GM18951 (cell line): ENCODE data around the gene GSTM1.
"Not testable (repeated sequence)": the region's sequence is repeated elsewhere in the genome, so short reads cannot be mapped to it uniquely, and the experiment has no call there.

Source experiments
- POLR2A ChIP-seq: IDR thresholded peaks from 4 replicates; pipeline ENCODE4 v1.6.1; 2011; ENCODE audit warnings: mild to moderate bottlenecking; ENCODE audit not compliant: insufficient read length, insufficient read depth; ENCODE audit errors: extremely low read depth
- in situ Hi-C: fragments of 300-500 bp; cut with MboI; formaldehyde crosslinking; loops from one replicate; pipeline ENCODE4 v1.12.0; 2022; ENCODE audit warnings: low sequenced_read_pairs, mixed read lengths, inconsistent platforms; ENCODE audit not compliant: unreplicated experiment

GSTM1 gene

DNA sequence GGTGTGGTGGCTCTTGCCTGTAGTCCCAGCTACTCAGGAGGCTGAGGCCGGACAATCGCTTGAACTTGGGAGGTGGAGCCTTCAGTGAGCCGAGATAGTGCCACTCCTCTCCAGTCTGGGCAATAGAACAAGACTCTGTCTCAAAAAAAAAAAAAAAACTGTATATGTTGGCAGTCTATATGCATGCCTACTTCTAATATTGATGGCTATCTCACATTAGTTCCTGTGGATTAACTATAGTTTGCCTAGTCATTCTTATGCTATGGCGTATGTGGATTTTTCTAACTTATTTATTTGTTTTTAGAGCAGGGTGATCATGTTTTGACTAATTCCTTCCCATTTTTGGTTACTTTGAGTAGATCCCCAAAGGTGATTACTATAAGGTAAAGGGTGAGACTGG lies 9.4 kb downstream of the GSTM1 start:
- in situ Hi-C loops, result no loop called here
- TF ChIP-seq POLR2A, result no peak

DNA sequence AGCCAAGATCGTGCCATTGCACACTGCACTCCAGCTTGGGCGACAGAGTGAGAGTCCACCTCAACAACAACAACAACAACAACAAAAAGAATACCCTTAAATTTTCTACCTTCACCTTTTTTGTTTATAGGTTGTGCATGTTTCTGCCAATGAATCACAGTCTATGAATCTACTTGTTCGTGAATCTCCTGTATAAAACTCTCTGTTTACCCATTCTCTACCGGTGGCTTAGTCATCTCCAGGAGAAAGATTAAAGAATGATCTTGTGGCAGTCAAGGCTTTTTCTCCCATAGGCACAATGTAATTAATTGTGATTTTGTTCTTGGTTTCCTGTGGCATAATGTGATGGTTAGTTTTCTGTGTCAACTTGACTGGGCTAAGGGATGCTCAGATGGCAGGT lies 10.2 kb downstream of the GSTM1 start:
- in situ Hi-C loops, result not testable (repeated sequence)

DNA sequence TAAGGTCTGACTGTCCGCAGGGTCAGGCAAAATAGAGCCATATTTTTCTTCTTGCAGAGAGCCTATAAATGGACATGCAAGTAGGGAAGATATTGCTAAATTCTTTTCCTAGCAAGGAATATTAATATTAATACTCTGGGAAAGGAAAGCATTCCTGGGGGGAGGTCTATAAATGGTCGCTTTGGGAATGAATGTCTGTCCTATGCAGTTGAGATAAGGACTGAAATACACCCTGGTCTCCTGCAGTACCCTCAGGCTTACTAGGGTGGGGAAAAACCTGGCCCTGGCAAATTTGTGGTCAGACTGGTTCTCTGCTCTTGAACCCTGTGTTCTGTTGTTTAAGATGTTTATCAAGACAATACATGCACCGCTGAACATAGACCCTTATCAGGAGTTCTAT lies 15.3 kb downstream of the GSTM1 start:
- in situ Hi-C loops, result not testable (repeated sequence)

DNA sequence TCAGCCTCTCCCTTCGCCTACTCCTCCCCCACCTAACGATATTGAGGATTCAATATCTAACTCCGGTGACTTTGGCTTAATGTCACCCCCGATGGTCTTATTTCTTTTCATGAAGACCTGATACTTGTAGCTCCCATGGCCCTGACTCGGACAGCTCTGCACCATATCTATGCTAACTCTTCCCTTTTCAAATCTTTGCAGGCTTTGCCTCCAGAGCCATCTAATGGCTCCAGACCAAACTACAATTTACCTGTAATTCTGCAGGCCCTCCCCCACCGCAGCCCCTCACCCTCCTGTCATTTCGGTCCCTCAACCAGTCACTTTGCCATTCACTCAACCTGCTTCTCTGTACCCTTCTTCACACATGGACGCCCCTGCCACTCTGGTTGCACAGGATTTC lies 16.6 kb downstream of the GSTM1 start:
- no peak for TF ChIP-seq POLR2A
- in situ Hi-C loops, result no loop called here

DNA sequence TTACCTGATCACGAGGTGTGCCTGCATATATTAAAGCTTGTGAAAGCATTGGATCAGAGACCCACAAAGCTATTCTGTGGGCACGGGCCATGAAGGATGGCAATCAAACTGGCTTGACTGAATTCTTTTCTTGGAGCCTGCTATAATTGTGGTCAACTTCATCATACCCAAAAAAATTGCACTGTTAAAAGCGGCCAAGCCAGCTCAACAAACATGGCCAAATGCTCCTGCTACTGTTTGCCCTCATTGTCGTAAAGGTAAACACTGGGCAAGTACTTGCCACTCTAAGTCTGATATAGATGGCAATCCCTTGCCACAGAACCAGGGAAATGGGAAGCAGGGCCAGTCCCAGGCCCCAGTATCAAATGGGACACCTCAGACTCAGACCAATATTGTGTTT lies 17.8 kb downstream of the GSTM1 start:
- in situ Hi-C loops, result no loop called here
- TF ChIP-seq POLR2A, result no peak

DNA sequence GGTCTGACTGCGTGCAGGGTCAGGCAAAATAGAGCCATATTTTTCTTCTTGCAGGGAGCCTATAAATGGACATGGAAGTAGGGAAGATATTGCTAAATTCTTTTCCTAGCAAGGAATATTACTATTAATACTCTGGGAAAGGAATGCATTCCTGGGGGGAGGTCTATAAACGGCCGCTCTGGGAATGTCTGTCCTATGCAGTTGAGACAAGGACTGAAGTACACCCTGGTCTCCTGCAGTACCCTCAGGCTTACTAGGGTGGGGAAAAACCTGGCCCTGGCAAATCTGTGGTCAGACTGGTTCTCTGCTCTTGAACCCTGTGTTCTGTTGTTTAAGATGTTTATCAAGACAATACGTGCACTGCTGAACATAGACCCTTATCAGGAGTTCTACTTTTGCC lies 21.3 kb downstream of the GSTM1 start:
- in situ Hi-C loops, result not testable (repeated sequence)

DNA sequence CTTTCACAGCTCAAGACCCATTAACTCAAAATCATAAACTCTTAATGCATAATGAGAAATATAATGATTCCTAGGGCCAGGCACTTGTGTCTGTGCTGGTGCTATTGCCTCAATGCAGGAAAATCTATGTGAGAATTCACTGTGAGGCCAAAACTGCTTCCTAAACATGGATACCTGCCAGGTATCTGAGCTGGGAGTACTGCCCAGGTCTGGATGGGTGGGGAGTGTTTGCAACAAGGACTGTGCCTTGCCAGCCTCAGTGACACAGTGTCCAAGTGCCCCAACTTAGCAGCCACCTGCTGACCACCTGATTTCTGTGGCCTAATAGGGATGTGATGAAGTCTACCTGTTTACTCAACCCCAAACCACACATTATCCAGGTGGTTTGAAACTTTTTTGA lies 22.2 kb downstream of the GSTM1 start:
- in situ Hi-C loops, result not testable (repeated sequence)

DNA sequence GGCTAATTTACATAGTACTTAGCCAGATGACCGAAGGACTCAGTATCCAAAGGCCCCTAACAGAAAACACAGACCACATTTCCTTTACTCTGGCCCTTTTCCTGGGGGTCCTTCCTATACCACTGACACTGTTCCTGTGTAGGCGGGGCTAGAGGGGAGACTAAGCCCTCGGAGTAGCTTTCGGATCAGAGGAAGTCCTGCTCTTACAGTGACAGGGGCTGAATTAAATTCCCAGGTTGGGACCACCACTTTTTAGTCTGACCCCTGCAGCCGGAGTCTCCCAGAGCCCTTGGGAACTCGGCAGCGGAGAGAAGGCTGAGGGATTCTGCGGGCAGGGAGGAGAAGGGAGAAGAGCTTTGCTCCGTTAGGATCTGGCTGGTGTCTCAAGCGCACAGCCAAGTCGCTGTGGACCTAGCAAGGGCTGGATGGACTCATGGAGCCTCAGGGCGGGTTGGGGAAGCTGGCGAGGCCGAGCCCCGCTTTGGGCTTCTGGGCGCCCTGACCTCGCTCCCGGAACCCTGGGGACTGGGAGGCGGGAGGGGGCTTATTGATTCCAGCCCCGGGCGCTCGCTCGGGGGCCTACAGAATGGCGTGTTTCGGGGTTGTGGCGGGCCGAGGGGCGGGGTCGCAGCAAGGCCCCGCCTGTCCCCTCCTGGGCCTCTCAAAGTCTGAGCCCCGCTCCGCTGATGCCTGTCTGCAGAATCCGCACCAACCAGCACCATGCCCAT lies 24.1 kb downstream of the GSTM1 start, which contains the start of gene GSTM5:
Gene GSTM5, plus strand, starts transcription at position 659 of the 728 bp plus-strand sequence. Its CDS starts 62 bp downstream, at position 721.
- in situ Hi-C loops, result not testable (repeated sequence)

DNA sequence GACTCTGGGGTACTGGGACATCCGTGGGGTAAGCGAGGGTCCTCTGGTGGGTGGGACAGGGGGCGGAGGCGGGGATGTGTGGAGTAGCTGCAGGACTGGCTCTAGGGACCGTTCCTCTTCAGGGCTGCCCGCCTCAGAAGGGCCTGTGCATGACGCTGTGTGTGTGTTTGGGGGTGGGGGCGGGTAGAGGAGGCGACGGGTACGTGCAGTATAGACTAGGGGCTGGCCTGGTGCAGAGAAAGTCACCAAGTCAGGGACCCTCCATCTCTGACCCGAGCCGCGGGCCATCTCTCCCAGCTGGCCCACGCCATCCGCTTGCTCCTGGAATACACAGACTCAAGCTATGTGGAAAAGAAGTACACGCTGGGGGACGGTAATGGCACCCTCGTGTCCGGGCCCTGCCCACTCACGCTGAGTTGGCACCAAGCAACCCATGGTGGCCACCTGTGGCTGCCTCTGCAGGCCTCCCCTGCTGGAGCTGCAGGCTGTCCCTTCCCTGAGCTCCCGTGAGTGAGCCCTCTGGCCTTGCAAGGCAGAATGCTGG lies 24.8 kb downstream of the GSTM1 start:
- TF ChIP-seq POLR2A, result no peak
- in situ Hi-C loops, result no loop called here

DNA sequence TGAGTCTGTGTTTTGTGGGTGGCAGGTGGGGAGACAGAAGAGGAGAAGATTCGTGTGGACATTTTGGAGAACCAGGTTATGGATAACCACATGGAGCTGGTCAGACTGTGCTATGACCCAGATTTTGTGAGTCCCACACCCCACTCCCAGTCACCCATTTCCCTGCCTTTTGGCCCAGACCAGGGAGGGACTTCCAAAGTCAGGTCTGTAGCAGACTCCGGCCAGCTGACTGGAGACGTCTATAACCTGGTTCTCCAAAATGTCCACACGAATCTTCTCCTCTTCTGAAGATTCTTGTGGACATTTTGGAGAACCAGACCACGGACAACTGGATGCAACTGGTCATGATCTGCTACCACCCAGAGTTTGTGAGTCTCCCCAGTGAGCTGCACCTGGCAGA lies 26.0 kb downstream of the GSTM1 start:
- in situ Hi-C loops, result no loop called here

DNA sequence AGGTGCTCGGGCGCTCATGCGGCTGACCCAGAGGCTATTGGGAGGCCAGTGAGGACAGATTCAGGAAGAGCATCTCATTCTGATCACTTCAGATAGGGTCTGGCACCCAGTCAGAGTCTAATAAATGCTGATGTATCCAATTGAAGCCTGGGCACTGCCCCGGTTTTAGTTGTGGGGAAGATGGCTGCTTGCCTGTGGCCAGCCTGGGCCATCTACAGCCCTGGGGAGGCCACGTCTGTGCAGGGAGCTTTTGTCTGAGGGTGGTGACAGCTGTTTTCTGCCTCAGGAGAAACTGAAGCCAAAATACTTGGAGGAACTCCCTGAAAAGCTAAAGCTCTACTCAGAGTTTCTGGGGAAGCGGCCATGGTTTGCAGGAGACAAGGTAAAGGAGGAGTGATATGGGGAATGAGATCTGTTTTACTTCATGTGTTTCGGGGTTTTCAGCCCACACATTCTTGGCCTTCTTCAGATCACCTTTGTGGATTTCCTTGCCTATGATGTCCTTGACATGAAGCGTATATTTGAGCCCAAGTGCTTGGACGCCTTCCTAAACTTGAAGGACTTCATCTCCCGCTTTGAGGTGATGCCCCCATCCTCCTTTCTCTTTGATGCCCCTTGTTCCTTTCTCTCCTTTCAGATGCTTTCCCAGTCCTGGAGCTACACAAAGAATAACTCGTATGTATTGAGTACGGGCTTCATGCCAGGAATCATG lies 27.2 kb downstream of the GSTM1 start:
- in situ Hi-C loops, result no loop called here
- no peak for TF ChIP-seq POLR2A

More for the DNA sequence above, 26.0 kb downstream of the GSTM1 start:
- no peak for TF ChIP-seq POLR2A

DNA sequence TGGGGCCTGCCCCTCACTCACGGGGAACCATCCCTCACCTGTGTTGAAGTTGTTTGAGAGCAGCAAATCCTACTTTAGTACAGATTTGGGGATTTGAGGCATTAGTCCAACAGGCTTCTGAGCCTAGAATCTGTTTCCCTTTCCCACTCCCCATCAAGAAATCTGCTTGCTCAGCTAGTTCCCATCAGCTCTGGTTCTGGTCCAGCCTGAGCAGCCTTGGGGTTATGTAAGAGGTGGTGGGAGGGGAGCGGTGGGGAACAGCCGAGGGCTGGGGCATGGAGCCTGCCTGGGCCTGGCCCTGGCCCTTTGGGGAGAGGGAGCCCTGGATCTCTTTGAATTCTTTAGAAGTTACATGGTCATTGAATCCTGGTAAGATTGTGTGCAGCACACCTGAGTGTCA lies 28.5 kb downstream of the GSTM1 start:
- in situ Hi-C loops, result no loop called here

DNA sequence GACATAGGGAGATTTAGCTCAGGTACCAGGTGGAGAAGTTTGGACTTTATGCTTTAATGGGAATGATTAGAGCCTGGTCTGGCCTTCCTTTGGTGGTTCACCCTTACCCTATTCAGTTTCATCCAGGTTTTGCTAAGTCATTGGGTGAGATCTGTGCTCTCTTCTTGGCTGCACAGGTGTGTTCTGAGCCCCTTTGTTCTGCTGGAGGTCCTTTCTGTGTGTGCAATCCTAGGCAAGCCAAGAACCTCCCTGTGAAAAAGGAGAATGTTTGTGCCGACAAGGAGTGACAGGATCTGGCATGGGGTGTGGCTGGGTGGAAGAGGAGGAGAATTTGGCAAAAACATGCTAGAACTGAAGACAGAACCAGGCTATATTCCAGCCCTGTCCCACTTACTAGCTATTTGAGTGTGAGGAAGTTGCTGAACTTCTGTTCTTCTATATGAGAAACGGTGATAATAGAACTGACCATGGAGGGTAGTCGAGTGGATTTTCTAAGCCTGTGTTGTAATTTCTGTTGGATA lies 29.0 kb downstream of the GSTM1 start:
- in situ Hi-C loops, result no loop called here
- TF ChIP-seq POLR2A, result no peak

More for the DNA sequence above, 28.5 kb downstream of the GSTM1 start:
- no peak for TF ChIP-seq POLR2A

DNA sequence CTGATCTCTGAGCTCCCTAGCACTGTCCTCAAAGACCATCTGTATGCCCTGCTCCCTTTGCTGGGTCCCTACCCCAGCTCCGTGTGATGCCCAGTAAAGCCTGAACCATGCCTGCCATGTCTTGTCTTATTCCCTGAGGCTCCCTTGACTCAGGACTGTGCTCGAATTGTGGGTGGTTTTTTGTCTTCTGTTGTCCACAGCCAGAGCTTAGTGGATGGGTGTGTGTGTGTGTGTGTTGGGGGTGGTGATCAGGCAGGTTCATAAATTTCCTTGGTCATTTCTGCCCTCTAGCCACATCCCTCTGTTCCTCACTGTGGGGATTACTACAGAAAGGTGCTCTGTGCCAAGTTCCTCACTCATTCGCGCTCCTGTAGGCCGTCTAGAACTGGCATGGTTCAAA lies 30.1 kb downstream of the GSTM1 start:
- in situ Hi-C loops, result no loop called here
- no peak for TF ChIP-seq POLR2A
